HUES48 (cell line): ENCODE results near the gene FAM177B.

Experiments
- H3K27ac ChIP-seq: one replicate; pipeline ENCODE4 v1.7.0; 2013; ENCODE audit warnings: low read depth, low read length, inconsistent platforms
- H3K27me3 ChIP-seq: 2 replicates; pipeline ENCODE4 v1.6.1; 2013; ENCODE audit warnings: mild to moderate bottlenecking, low read length; ENCODE audit not compliant: control insufficient read depth, insufficient read depth
- H3K36me3 ChIP-seq: 2 replicates; pipeline ENCODE4 v1.6.1; 2013; ENCODE audit warnings: low read length; ENCODE audit not compliant: control insufficient read depth, insufficient read depth
- H3K4me1 ChIP-seq: 2 replicates; pipeline ENCODE4 v1.6.1; 2013; ENCODE audit warnings: mild to moderate bottlenecking, low read length; ENCODE audit not compliant: control insufficient read depth, insufficient read depth
- H3K4me3 ChIP-seq: 2 replicates; pipeline ENCODE4 v1.5.1; 2013; ENCODE audit warnings: mild to moderate bottlenecking, low read depth, low read length
- H3K9ac ChIP-seq: 2 replicates; pipeline ENCODE4 v1.6.1; 2013; ENCODE audit warnings: mild to moderate bottlenecking, low read depth, low read length, moderate library complexity
- H3K9me3 ChIP-seq: 2 replicates; pipeline ENCODE4 v1.6.1; 2013; ENCODE audit warnings: low read length; ENCODE audit not compliant: control insufficient read depth, insufficient read depth

Gene FAM177B

DNA sequence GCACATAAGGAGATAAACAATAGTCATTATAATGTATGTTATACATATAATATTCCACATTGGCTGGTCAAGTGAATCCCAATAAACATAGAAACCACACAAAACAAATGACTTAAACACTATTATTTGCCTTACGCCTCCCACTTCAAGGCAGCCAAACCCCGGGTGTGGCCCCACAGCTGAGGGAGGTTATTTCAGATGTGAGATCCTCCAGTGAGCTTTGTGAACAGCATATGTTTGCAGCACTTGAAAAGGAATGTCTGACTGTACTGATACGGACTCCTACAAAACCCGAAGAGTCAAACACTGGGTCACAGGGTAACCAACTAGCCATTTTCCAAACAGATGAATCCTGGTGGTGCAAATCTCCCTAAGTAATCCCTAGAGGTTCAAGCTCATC is 50.7 kb downstream of the FAM177B start:
- no peak overlapping the region for H3K27ac ChIP-seq

DNA sequence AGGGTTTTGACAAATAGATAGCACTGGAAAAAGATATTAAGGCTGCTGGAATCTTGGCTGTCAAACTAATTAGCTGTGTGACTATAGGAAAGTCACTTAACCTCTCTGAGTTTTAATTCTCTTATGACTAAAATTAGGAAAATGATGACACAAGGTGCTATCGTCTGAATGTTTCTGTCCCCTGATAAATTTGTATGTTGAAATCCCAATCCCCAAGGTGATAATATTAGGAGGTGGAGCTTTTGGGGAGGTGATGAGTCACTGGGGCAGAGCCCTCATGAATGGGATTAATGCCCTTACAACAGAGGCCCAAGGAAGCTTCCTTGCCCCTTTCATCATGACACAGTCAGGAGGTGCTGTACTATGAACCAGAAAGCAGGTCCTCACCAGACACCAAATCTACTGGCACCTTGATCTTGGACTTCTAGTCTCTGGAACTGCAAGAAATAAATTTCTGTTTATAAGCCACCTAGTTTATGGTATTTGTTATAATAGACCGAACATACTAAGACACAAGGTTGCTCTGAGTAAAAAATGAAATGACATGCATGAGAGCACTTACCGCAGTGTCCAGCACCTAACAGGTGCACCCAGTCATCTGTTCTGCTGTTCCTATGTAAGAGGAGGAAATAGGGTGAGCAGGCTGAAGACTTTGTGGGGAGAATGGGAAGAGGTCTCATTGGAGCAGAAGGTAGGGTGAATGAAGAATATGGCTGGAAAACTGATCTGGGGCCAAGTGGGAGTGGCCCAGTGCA is 51.6 kb downstream of the FAM177B start:
- Histone ChIP-seq H3K27ac (no peak overlapping the region), H3K9me3 (no peaks in the 10 kb centered on the region), H3K4me3 (no peak overlapping the region), H3K4me1 (no peaks in the 10 kb centered on the region), H3K9ac (no peak overlapping the region), H3K36me3 (no peaks in the 10 kb centered on the region), H3K27me3 (peaks cover 9% of the 10 kb centered on the region; the same call in 1 of the 2 replicates)

More for the DNA sequence above, 50.7 kb downstream of the FAM177B start:
- Histone ChIP-seq H3K9ac (no peak overlapping the region), H3K27me3 (peaks cover 9% of the 10 kb centered on the region; the same call in 1 of the 2 replicates), H3K36me3 (no peaks in the 10 kb centered on the region), H3K4me3 (no peak overlapping the region), H3K9me3 (no peaks in the 10 kb centered on the region), H3K4me1 (no peaks in the 10 kb centered on the region)

DNA sequence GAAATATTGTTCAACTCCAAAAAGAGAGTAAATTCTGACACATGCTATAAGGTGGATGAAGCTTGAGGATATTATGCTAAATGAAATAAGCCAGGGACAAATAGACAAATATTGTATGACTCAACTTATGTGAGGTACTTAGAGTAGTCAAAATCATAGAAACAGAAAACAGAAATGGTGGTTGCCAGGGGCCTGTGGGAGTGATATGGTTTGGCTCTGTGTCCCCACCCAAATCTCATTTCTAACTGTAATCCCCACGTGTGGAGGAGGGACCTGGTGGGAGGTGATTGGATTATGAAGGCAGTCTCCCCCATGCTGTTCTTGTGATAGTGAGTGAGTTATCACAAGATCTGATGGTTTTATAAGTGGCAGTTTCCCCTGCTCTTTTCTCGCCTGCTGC is 53.1 kb downstream of the FAM177B start:
- Histone ChIP-seq H3K4me3 (no peak overlapping the region), H3K27ac (no peak overlapping the region), H3K27me3 (peaks cover 4% of the 10 kb centered on the region; the same call in 1 of the 2 replicates), H3K36me3 (no peaks in the 10 kb centered on the region), H3K9me3 (no peaks in the 10 kb centered on the region), H3K9ac (no peak overlapping the region), H3K4me1 (no peaks in the 10 kb centered on the region)

DNA sequence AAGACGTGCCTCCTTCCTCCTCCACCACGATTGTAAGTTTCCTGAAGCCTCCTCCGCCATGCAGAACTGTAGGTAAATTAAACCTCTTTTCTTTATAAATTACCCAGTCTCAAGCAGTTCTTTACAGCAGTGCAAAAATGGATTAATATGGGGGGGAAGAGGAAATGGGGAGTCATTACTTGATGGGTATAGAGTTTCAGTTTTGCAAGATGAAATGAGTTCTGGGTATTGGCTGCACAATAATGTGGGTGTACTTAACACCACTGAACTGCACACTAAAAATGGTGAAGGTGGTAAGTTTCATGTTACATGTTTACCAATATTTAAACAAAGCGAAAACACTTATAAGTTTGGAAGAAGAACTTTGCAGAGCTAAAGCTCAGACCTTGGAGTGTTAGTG is 53.5 kb downstream of the FAM177B start:
- Histone ChIP-seq H3K4me3 (no peak overlapping the region), H3K36me3 (no peaks in the 10 kb centered on the region), H3K27ac (no peak overlapping the region), H3K27me3 (peaks cover 4% of the 10 kb centered on the region; the same call in 1 of the 2 replicates), H3K9me3 (no peaks in the 10 kb centered on the region), H3K4me1 (no peaks in the 10 kb centered on the region), H3K9ac (no peak overlapping the region)

DNA sequence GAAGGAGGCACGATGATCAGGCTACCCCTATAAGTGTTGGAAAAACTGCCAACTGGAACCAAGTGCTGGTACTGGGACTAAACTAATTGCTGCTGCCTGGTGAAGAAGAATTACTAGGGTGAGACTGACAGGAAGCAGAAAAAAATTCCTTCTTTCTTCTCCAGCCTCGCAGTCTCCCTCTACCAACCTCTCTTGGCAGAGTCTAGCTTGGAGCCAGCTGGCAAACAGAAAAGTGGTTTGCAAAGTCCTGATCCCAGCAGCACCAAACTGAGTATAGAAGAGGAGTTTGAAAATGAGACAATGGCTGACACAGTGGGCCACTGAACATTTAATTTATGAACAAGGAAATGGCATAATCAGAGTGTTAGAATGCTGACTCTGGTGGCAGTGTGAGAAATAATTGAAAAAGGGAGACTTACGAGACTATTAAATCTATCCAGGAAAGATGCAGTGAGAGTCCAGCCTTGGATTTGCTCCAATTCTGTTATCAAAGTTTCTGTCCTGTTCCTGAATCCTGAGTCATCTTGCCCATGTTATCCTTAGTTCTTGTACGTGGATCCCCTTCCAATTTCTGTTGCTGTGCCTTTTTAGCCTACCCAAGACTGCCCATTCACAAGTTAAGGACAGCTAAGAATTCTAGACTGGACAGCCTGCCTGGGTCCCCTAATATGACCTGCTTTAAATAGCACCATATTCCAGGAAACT is 54.2 kb downstream of the FAM177B start:
- H3K4me1 ChIP-seq = no peaks in the 10 kb centered on the region
- no peak overlapping the region for H3K4me3 ChIP-seq
- H3K36me3 ChIP-seq = no peaks in the 10 kb centered on the region
- no peak overlapping the region for H3K27ac ChIP-seq
- H3K27me3 ChIP-seq = peaks cover 4% of the 10 kb centered on the region; the same call in 1 of the 2 replicates
- H3K9me3 ChIP-seq = no peaks in the 10 kb centered on the region
- H3K9ac ChIP-seq = no peak overlapping the region

DNA sequence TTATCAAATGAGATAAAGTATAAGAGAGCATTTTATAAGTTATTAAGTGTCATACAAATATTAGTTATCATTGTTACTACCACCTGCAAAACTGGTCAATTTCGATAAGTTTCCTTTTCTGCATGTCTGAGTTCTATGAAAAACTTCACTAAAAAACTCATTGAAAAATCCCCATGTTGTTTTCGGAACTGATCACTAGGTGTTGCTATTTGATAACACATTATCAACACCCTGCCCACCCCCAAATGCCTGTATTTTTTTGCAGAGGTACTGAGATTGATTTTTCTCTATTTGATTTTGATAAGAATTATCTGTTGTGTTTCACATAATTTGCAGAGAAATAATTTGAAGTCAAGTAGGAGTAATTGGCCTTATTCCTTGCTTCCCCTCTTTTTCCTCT is 55.7 kb downstream of the FAM177B start:
- Histone ChIP-seq H3K27me3 (no peaks in the 10 kb centered on the region), H3K4me1 (no peaks in the 10 kb centered on the region), H3K9me3 (no peaks in the 10 kb centered on the region), H3K4me3 (no peak overlapping the region), H3K9ac (no peak overlapping the region), H3K27ac (no peak overlapping the region), H3K36me3 (no peaks in the 10 kb centered on the region)

DNA sequence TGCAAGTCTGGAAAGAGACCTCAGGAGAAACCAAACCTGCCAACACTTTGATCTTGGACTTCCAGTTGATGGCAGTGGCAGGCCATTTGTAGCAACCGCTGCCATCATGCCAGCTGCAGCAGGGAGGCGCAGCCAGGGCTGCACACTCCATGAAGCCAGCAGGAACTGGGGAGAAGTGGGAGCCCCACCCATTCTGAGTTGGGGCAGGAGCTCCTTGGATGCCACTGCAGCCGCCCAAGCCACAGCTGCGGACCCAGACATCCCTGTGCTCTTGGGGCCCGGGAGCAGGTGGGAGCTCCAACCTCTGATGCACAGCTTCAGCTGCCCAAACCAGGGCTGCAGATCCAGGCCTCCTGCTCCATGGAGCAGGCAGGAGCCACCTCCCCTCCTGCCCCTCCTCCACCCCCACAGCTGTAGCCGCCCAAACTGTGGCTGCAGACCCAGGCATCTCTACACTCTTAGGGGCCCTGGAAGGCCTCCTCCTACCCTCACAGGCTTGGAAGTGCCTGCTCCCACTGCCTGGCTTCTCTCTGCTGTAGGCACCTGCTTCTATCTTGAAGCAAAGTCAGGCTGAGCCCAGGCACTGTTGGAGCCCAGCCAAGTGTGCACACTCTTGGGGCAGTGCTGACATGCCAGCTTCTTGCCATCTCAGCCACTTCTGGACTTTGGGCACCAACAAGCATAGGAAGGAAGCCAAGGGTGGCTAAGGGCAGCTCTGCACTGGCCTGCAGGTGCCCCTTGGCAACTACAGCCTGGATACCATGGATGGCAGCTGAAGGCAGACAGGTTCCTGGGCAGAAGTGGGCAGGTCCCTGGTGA is 57.9 kb downstream of the FAM177B start:
- Histone ChIP-seq H3K4me3 (no peak overlapping the region), H3K27ac (no peak overlapping the region), H3K36me3 (no peaks in the 10 kb centered on the region), H3K27me3 (no peaks in the 10 kb centered on the region), H3K9ac (no peak overlapping the region), H3K9me3 (no peaks in the 10 kb centered on the region), H3K4me1 (no peaks in the 10 kb centered on the region)

DNA sequence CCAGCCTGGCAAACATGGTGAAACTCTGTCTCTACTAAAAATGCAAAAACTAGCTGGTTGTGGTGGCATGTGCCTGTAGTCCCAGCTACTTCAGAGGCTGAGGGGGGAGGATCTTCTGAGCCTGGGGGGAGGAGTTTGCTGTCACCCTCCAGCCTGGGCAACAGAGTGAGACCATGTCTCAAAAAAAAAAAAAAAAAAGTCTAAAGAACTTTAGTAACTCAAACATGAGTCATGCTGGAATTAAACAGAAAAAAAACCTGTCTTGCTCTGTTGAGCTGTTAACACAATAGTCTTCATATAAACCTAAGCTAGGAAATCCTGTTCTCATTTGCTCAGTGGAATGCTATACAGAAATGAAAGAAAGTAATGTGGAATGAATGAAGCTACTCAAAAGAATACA is 61.1 kb downstream of the FAM177B start:
- Histone ChIP-seq H3K27me3 (no peaks in the 10 kb centered on the region), H3K9ac (no peak overlapping the region), H3K4me3 (no peak overlapping the region), H3K9me3 (no peaks in the 10 kb centered on the region), H3K36me3 (no peaks in the 10 kb centered on the region), H3K27ac (no peak overlapping the region), H3K4me1 (no peaks in the 10 kb centered on the region)

DNA sequence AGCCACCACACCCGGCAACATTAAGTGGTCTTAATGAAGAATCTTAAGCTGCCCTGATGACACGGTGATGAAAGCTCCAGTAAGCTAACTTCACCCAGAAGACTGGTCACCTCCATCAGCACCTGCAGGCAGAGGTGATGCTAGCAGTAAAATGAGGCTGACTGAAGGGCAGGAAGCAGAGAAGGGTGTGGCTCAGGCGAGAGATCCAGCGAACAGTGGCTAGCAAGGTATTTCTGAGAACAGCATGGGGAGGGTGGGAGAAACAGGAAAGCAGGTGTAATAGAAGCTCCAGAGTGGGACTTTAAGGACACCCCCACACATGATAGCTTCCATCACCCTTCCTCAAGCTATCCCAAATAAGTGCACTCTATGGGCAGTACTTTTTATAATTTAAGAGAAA is 62.0 kb downstream of the FAM177B start:
- H3K4me1 ChIP-seq = no peaks in the 10 kb centered on the region
- H3K9me3 ChIP-seq = no peaks in the 10 kb centered on the region
- no peaks in the 10 kb centered on the region for H3K36me3 ChIP-seq
- H3K4me3 ChIP-seq = no peak overlapping the region
- no peaks in the 10 kb centered on the region for H3K27me3 ChIP-seq
- no peak overlapping the region for H3K27ac ChIP-seq
- H3K9ac ChIP-seq = no peak overlapping the region
